Activated T-cell treated with anti-CD3 and anti-CD28 coated beads, Interleukin-2, amount 50 U/mL, for 72 hours (primary cell): Measurements from ENCODE around the gene PRDM16. TPM values are rescaled to one million over a fixed set of nuclear protein-coding genes. Genes with fewer than 3 reads are reported as not detected.

ENCODE experiments used
- ATAC-seq, 2 donors: fragments of 150-1000 bp; cut with Tn5 transposase; replicated peaks in 1 of 2; 2 replicates each; pipeline ENCODE4 v1.10.0; 2021; ENCODE audit warnings: moderate library complexity in 2 of 2, mild to moderate bottlenecking in 1 of 2
- DNase-seq, 2 donors: peaks; one replicate each; pipeline ENCODE4 v3.0.0; 2021 to 2022; ENCODE audit warnings: mixed read lengths in 1 of 2
- H3K27ac Mint-ChIP-seq: one replicate; pipeline ENCODE4 v1.8.0; 2022; ENCODE audit warnings: mild to moderate bottlenecking, moderate library complexity, mixed read lengths
- H3K27me3 Mint-ChIP-seq: one replicate; pipeline ENCODE4 v1.8.0; 2022; ENCODE audit warnings: low read depth, mixed read lengths
- H3K36me3 Mint-ChIP-seq, 2 donors: one replicate each; pipeline ENCODE4 v1.8.0; 2022; ENCODE audit warnings: mixed read lengths in 2 of 2, mild to moderate bottlenecking in 1 of 2; ENCODE audit not compliant: insufficient read depth in 2 of 2
- H3K4me1 Mint-ChIP-seq: one replicate; pipeline ENCODE4 v1.8.0; 2022; ENCODE audit warnings: low read depth, mixed read lengths
- H3K4me3 Mint-ChIP-seq, 2 donors: one replicate each; pipeline ENCODE4 v1.8.0; 2022; ENCODE audit warnings: mild to moderate bottlenecking in 2 of 2, mixed read lengths in 2 of 2, moderate library complexity in 2 of 2
- H3K9me3 Mint-ChIP-seq, 2 donors: one replicate each; pipeline ENCODE4 v1.8.0; 2022; ENCODE audit warnings: mixed read lengths in 2 of 2
- total RNA-seq, 2 donors: library from RNA; stranded (reverse); gene quantifications; one replicate each; pipeline ENCODE4 v1.2.3, GENCODE V29; 2022

The PRDM16 gene
- total RNA-seq, 2 donors from 2014 or later, result 0.77 to 1.7 TPM

DNA sequence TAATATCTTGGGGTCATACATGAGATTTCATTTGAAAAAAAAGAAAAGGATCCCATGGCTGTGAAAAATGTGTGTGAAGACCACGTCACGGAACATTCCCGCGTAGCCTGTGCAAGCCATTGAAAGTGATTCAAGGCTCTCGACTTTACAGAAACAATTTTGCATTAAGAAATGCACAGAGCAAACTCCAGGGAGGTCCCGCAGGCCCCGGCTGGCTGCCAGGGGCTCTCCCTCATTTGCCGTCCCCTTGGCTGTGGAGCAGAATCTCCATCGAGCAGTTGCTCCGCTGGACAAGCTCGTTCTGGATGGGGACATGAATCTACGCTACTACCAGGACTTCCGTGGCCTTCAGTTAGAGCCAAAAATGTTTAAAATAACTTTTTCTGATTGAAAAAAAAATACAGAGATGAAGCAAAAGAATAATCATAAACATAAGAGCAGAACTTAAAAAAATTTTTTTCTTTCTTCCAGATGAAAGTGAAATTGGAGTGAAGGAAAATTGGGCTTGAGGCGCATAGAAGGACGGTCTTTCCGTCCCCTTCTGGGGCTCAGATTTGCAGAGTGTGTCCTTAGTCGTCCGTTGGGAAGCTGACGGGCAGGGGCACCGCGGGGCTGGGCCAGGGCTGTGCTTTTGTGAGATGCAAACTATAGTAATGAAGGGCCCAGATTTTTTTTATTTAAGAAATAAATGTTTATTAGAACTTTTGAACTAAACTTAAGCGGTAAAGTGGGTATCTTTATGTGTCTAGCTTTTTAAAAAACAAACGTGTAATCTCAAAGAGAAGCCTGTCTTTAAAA is 317.4 kb downstream of the PRDM16 start:
- Mint-ChIP-seq H3K4me3 (no peak overlapping the region), H3K27me3 (no peaks in the 10 kb centered on the region), H3K9me3 (no peaks in the 10 kb centered on the region), H3K4me1 (no peaks in the 10 kb centered on the region), H3K36me3 (no peaks in the 10 kb centered on the region), H3K27ac (no peak overlapping the region)
- ATAC-seq, result no peak
- no peak for DNase-seq

DNA sequence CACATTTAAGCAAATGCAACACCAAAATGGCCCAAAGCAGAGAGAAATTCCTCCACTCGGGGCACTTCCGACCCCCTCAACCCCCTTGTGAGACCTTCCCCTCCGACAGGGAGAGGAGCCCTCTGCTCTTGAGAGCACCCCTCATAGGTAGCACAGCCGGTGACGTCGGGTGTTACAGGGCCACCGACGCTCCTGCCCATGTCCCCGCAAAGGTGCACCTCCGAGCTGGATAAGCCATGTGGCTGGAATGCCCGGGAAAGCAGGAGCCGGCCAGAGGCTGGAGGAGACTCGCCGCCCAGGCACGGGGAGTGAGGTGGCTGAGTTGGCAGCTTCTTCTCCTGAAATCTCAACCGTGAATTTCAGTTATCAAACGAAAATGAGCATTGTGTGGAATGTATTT is 318.4 kb downstream of the PRDM16 start:
- Mint-ChIP-seq H3K27ac (no peak overlapping the region), H3K27me3 (no peaks in the 10 kb centered on the region), H3K9me3 (no peaks in the 10 kb centered on the region), H3K36me3 (no peaks in the 10 kb centered on the region), H3K4me1 (no peaks in the 10 kb centered on the region), H3K4me3 (no peak overlapping the region)
- DNase-seq (no peak), ATAC-seq (no peak)

GRCh38 chr1:3389093-3389833 is 320.3 kb downstream of the PRDM16 start:
- DNase-seq (no peak), ATAC-seq (no peak)
- Mint-ChIP-seq H3K9me3 (no peaks in the 10 kb centered on the region), H3K27ac (no peak overlapping the region), H3K27me3 (peaks cover 9% of the 10 kb centered on the region), H3K36me3 (no peaks in the 10 kb centered on the region), H3K4me3 (no peak overlapping the region), H3K4me1 (peaks cover 5% of the 10 kb centered on the region)

GRCh38 chr1:3390291-3390690 is 321.3 kb downstream of the PRDM16 start:
- H3K9me3 Mint-ChIP-seq, result no peaks in the 10 kb centered on the region
- no peak overlapping the region for H3K4me3 Mint-ChIP-seq

DNA sequence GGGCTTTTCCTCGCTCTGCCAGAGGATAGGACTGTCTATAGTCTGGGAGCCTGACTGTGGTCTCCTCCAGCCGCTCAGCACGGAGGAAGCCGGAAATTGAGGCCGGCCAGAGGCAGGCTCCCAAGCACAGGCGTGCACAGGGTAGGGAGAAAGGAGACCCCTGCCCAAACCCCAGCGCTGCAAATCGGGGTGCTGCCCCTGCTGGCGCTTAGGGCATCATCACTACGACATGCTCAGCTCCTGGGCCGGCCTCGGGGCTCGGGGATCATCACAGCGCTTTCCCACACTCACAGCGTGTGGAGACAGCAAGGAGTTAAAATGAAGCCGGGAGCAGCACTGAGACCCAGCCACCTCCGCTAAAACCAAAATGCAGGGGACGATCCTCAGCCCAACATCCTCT is 322.7 kb downstream of the PRDM16 start:
- Mint-ChIP-seq H3K4me3 (no peak overlapping the region), H3K27ac (no peak overlapping the region), H3K9me3 (no peaks in the 10 kb centered on the region), H3K27me3 (peaks cover 23% of the 10 kb centered on the region), H3K36me3 (no peaks in the 10 kb centered on the region), H3K4me1 (peaks cover 5% of the 10 kb centered on the region)
- DNase-seq (no peak), ATAC-seq (no peak)

More at GRCh38 chr1:3390291-3390690, 321.3 kb downstream of the PRDM16 start:
- peaks cover 5% of the 10 kb centered on the region for H3K4me1 Mint-ChIP-seq
- ATAC-seq (no peak), DNase-seq (no peak)
- peaks cover 17% of the 10 kb centered on the region for H3K27me3 Mint-ChIP-seq
- H3K36me3 Mint-ChIP-seq, result no peaks in the 10 kb centered on the region
- H3K27ac Mint-ChIP-seq, result no peak overlapping the region

- Mint-ChIP-seq H3K27me3 (peaks cover 23% of the 10 kb centered on the region), H3K27ac (no peak overlapping the region), H3K4me1 (peaks cover 5% of the 10 kb centered on the region), H3K36me3 (no peaks in the 10 kb centered on the region), H3K4me3 (no peak overlapping the region), H3K9me3 (no peaks in the 10 kb centered on the region)
- ATAC-seq (no peak), DNase-seq (no peak)
These were observed 324.3 kb downstream of the PRDM16 start for GRCh38 chr1:3393024-3393986.

DNA sequence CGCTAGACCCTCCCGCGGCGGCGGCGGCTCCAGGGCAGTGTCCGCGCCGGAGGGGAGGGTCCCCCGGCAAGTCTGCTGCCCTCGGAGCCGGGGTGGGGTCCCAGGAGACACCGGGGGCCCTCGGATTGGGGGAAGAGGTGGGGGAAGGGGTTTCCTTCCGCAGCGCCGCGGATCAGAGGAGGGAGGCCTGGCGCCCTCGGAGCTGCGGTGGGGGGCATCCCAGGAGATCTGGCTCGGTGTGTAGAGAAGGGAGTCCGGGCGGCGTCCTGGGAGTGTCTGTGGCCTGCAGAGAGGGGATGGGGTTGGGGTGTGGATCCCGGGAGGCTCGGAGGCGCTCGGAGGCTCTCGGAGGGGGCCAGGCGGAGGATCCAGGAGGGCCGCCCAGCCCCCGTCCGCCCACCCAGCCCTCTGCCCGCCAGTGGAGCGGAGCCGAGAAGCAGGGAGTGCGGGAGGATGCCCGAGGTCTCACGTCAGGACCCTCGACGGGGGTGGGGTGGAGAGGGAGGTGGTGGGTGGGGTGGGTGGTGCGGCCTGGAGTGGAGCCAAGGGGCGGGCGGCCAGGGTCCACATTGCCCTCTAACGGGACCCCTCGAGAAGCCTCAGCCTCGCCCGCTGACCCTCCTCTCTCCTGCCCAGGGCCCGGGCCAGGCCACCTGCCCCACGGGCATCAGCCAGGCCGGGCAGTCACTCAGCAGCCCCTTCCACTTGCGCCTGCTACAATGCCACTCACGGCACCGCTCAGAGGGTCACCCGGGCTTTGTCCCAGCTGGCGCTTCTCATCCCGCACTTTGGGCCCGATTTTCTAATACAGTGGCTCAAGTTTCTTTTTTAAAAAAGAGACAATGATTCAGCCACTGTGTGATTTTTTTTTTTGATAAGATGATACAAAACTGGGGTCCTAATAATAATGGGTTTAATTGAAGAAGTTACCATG is 325.3 kb downstream of the PRDM16 start:
- ATAC-seq (no peak), DNase-seq (no peak)
- H3K27me3 Mint-ChIP-seq, result peaks cover 23% of the 10 kb centered on the region
- H3K27ac Mint-ChIP-seq, result no peak overlapping the region
- peaks cover 5% of the 10 kb centered on the region for H3K4me1 Mint-ChIP-seq
- H3K36me3 Mint-ChIP-seq, result no peaks in the 10 kb centered on the region
- no peak overlapping the region for H3K4me3 Mint-ChIP-seq
- H3K9me3 Mint-ChIP-seq, result no peaks in the 10 kb centered on the region

DNA sequence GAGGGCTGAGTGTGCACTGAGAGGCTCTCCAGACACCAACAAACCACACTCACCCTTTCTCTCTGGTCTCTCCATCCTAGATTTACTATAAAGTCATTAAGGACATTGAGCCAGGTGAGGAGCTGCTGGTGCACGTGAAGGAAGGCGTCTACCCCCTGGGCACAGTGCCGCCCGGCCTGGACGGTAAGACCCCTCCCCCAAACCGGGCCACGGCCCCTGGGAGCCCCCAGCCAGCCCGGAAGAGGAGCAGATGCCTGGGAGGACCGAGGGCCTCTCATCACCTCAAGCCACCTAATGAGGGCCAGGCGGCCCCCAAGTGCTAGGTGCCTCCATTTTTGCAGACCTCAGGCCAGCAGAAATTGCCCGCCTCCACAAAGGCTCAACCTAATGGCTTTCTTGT is 327.4 kb downstream of the PRDM16 start:
- Mint-ChIP-seq H3K4me3 (no peak overlapping the region), H3K27ac (no peak overlapping the region), H3K27me3 (peaks cover 23% of the 10 kb centered on the region), H3K4me1 (peaks cover 5% of the 10 kb centered on the region), H3K36me3 (no peaks in the 10 kb centered on the region), H3K9me3 (no peaks in the 10 kb centered on the region)
- no peak for ATAC-seq
- no peak for DNase-seq

GRCh38 chr1:3397311-3397710 is 328.3 kb downstream of the PRDM16 start:
- H3K36me3 Mint-ChIP-seq, result no peaks in the 10 kb centered on the region
- ATAC-seq (no peak), DNase-seq (no peak)
- H3K9me3 Mint-ChIP-seq, result no peaks in the 10 kb centered on the region
- H3K4me1 Mint-ChIP-seq, result peaks cover 5% of the 10 kb centered on the region
- no peak overlapping the region for H3K4me3 Mint-ChIP-seq
- no peak overlapping the region for H3K27ac Mint-ChIP-seq
- H3K27me3 Mint-ChIP-seq, result peaks cover 23% of the 10 kb centered on the region

- no peaks in the 10 kb centered on the region for H3K4me1 Mint-ChIP-seq
- H3K4me3 Mint-ChIP-seq, result no peak overlapping the region
- H3K27ac Mint-ChIP-seq, result no peak overlapping the region
- H3K36me3 Mint-ChIP-seq, result no peaks in the 10 kb centered on the region
- H3K9me3 Mint-ChIP-seq, result no peaks in the 10 kb centered on the region
- ATAC-seq (no peak), DNase-seq (no peak)
- peaks cover 14% of the 10 kb centered on the region for H3K27me3 Mint-ChIP-seq
These were observed 329.6 kb downstream of the PRDM16 start for GRCh38 chr1:3398396-3399140.

DNA sequence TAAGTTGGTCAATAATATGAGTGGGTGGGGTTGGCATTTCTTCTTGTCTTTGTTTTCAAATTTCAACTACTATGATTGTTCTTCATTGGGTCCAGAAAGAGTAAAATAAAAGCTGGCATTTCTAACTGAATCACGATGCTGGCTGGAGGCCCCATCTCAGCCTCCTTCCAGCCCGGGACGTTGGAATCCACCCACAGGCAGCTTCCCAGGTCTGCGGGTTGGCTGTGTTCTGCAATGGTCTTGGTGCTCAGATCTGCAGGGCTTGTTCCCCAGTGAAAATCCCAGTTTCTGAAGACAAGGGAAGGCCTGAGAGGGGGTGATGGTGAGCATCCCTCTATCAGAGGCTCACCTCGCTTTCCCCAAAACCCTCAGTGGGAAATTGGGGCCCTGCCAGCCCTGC is 330.7 kb downstream of the PRDM16 start:
- Mint-ChIP-seq H3K27ac (no peak overlapping the region), H3K36me3 (no peaks in the 10 kb centered on the region), H3K4me3 (no peak overlapping the region), H3K4me1 (no peaks in the 10 kb centered on the region), H3K27me3 (peaks cover 12% of the 10 kb centered on the region), H3K9me3 (no peaks in the 10 kb centered on the region)
- DNase-seq (no peak), ATAC-seq (no peak)
